Midbrain (tissue), 1 donor: ENCODE measurements around the gene PGAM5.
"Not testable (repeated sequence)": the region's sequence is repeated elsewhere in the genome, so short reads cannot be mapped to it uniquely, and the experiment has no call there.

Experiments
- DNase-seq: peaks from one replicate; lab custom pipeline; 2025; lab: John Stamatoyannopoulos, UW

PGAM5 gene

GRCh38 chr12:132747896-132748295 is 37.3 kb downstream of the PGAM5 start:
- DNase-seq: no peak

- no peak for DNase-seq
Measured at GRCh38 chr12:132748319-132748718, 37.7 kb downstream of the PGAM5 start.

- DNase-seq: not testable (repeated sequence)
Measured at GRCh38 chr12:132753670-132754069, 43.0 kb downstream of the PGAM5 start.

GRCh38 chr12:132754160-132754932 is 43.7 kb downstream of the PGAM5 start:
- DNase-seq: no peak

GRCh38 chr12:132758825-132759224 is 48.2 kb downstream of the PGAM5 start:
- DNase-seq: not testable (repeated sequence)

- no peak for DNase-seq
Measured at GRCh38 chr12:132759359-132759758, 48.7 kb downstream of the PGAM5 start.

- DNase-seq: peak; percentile 40
Measured at GRCh38 chr12:132761032-132761920, 50.6 kb downstream of the PGAM5 start, which contains the start of gene ANKLE2. ANKLE2 (minus strand) TSS chr12:132761832; CDS start chr12:132761798, 34 bp downstream.

- peak; percentile 82 for DNase-seq
Measured at GRCh38 chr12:132761921-132762583, 51.4 kb downstream of the PGAM5 start.

- no peak for DNase-seq
Measured at GRCh38 chr12:132764231-132764630, 53.6 kb downstream of the PGAM5 start.

- no peak for DNase-seq
Measured at GRCh38 chr12:132765361-132765760, 54.7 kb downstream of the PGAM5 start.

GRCh38 chr12:132766380-132767085 is 55.9 kb downstream of the PGAM5 start:
- peak; percentile 7 for DNase-seq

- no peak for DNase-seq
Measured at GRCh38 chr12:132771126-132771838, 60.6 kb downstream of the PGAM5 start.
